Keratinocyte (primary cell): ENCODE measurements around the gene CD40. TPM values are rescaled to one million over a fixed set of nuclear protein-coding genes. Genes with fewer than 3 reads are reported as not detected.

Experiments
- DNase-seq: peaks from one replicate; pipeline ENCODE4 v3.0.0-alpha.2; 2011; ENCODE audit warnings: low read depth, missing footprints, low spot score
- FAIRE-seq: peaks from 2 replicates; lab custom pipeline; 2011; peaks lifted over from hg19 to GRCh38; lab: Jason Lieb, UNC
- H2AFZ ChIP-seq: 2 replicates; pipeline ENCODE4 v1.6.0; 2012; ENCODE audit warnings: low read length, control low read depth, inconsistent platforms; ENCODE audit not compliant: control insufficient read depth
- H3K27ac ChIP-seq: 2 replicates; pipeline ENCODE4 v1.5.1; 2011; ENCODE audit warnings: low read length; ENCODE audit not compliant: control insufficient read depth, insufficient read depth
- H3K27me3 ChIP-seq: 3 replicates; pipeline ENCODE4 v1.6.0; 2011; ENCODE audit warnings: low read length; ENCODE audit not compliant: control insufficient read depth, insufficient read depth; ENCODE audit errors: extremely low read depth
- H3K36me3 ChIP-seq, 2 experiments: 2 replicates in 1 of 2; 3 replicates in 1 of 2; pipeline ENCODE4 v1.5.1; 2011; ENCODE audit warnings: low read length in 2 of 2, mild to moderate bottlenecking in 1 of 2; ENCODE audit not compliant: control insufficient read depth in 2 of 2, insufficient read depth in 2 of 2; ENCODE audit errors: extremely low read depth in 1 of 2
- H3K4me1 ChIP-seq: 3 replicates; pipeline ENCODE4 v1.5.1; 2011; ENCODE audit warnings: low read length; ENCODE audit not compliant: control insufficient read depth, insufficient read depth; ENCODE audit errors: extremely low read depth
- H3K4me2 ChIP-seq: 3 replicates; pipeline ENCODE4 v1.6.0; 2011; ENCODE audit warnings: low read depth, low read length; ENCODE audit not compliant: control insufficient read depth, insufficient read depth; ENCODE audit errors: extremely low read depth
- H3K4me3 ChIP-seq, 3 experiments: fragments of 200-600 bp in 1 of 3; sonication (generic) in 1 of 3; 2 replicates in 2 of 3; 3 replicates in 1 of 3; pipeline ENCODE4 v1.5.1; 2011 to 2016; ENCODE audit warnings: low read length in 3 of 3, mild to moderate bottlenecking in 3 of 3, control low read depth in 2 of 3, inconsistent platforms in 1 of 3, low read depth in 1 of 3, mixed read lengths in 1 of 3, mixed run types in 1 of 3, moderate library complexity in 1 of 3; ENCODE audit not compliant: control insufficient read depth in 2 of 3, insufficient read depth in 2 of 3; ENCODE audit errors: extremely low read depth in 1 of 3
- H3K79me2 ChIP-seq: 2 replicates; pipeline ENCODE4 v1.6.0; 2012; ENCODE audit warnings: low read length; ENCODE audit not compliant: control insufficient read depth, insufficient read depth
- H3K9ac ChIP-seq: 3 replicates; pipeline ENCODE4 v1.6.0; 2011; ENCODE audit warnings: low read length; ENCODE audit not compliant: control insufficient read depth, insufficient read depth; ENCODE audit errors: extremely low read depth
- H3K9me1 ChIP-seq: 3 replicates; pipeline ENCODE4 v1.6.0; 2011; ENCODE audit warnings: low read length; ENCODE audit not compliant: control insufficient read depth, insufficient read depth; ENCODE audit errors: extremely low read depth
- H3K9me3 ChIP-seq: 2 replicates; pipeline ENCODE4 v1.5.1; 2012; ENCODE audit warnings: low read depth, low read length; ENCODE audit not compliant: control insufficient read depth
- H4K20me1 ChIP-seq: 3 replicates; pipeline ENCODE4 v1.6.0; 2011; ENCODE audit warnings: low read length; ENCODE audit not compliant: control insufficient read depth, insufficient read depth; ENCODE audit errors: extremely low read depth
- EZH2 ChIP-seq: IDR thresholded peaks from one replicate; pipeline ENCODE4 v1.6.1; 2012; ENCODE audit warnings: inconsistent platforms, mild to moderate bottlenecking, low read length, moderate library complexity
- dilution Hi-C: fragments of 300-500 bp; cut with MboI; formaldehyde crosslinking; loops from one replicate; pipeline ENCODE4 v1.7.0; 2020; ENCODE audit warnings: low sequenced_read_pairs; ENCODE audit not compliant: extremely low pct_ligation_motif_present
- polyA plus RNA-seq, 5 experiments: library from polyadenylated mRNA; depleted of rRNA in 3 of 5; stranded (reverse) in 3 of 5; stranded (forward) in 1 of 5; unstranded in 1 of 5; fragments of >200 nt; gene quantifications; 1 replicate in 1 of 5; 2 replicates in 3 of 5; 3 replicates in 1 of 5; pipeline versions ENCODE4 v1.2.1 to v1.2.3, GENCODE V29; 2011 to 2012; ENCODE audit warnings: missing spikeins in 2 of 5, low read depth in 1 of 5, low replicate concordance in 1 of 5
- TF ChIP-seq, protein P1 (sequence below), 3 experiments: IDR thresholded peaks in 1 of 3; conservative IDR thresholded peaks in 1 of 3; optimal IDR thresholded peaks in 1 of 3; 2 replicates in 2 of 3; 3 replicates in 1 of 3; pipeline versions ENCODE3 to v1.5.1; 2011; ENCODE audit warnings: low read length in 3 of 3, mild to moderate bottlenecking in 3 of 3, moderate library complexity in 2 of 3, control low read depth in 1 of 3, inconsistent platforms in 1 of 3; ENCODE audit not compliant: insufficient read depth in 2 of 3; ENCODE audit errors: extremely low read depth in 1 of 3

CD40 gene
- polyA plus RNA-seq, 1 donor (not counting 4 experiments of a cell fraction or from before 2014, with no cell fraction given) = 13.4 TPM

DNA sequence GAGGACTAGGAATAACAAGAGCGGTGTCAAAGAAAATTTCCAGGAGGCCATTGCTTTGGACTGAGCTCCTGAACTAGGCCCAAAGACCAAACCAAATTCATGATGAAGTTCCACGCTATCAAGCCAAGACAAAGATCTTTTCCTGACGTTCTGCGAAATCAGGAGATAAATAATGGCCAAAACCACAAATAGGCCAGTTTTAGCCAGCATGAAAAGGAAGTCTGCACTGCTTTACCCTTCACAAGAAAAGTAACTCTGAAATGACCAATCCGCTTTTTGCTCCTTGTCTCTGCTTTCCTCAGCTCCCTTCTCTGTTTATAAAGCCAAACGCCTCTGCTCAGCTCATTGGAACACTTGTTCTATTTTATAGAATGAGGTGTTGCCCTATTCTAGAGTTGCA is 35.0 kb upstream of the CD40 start:
- no peaks in the 10 kb centered on the region for H3K9me1 ChIP-seq
- H3K27ac ChIP-seq = no peak overlapping the region
- H3K36me3 ChIP-seq = peaks cover 5 to 10% of the 10 kb centered on the region in 2 experiments
- dilution Hi-C loops = no loop called here
- H3K4me2 ChIP-seq = no peak overlapping the region
- DNase-seq (no peak), FAIRE-seq (no peak)
- no peak for TF ChIP-seq EZH2
- TF ChIP-seq, protein P1, sequence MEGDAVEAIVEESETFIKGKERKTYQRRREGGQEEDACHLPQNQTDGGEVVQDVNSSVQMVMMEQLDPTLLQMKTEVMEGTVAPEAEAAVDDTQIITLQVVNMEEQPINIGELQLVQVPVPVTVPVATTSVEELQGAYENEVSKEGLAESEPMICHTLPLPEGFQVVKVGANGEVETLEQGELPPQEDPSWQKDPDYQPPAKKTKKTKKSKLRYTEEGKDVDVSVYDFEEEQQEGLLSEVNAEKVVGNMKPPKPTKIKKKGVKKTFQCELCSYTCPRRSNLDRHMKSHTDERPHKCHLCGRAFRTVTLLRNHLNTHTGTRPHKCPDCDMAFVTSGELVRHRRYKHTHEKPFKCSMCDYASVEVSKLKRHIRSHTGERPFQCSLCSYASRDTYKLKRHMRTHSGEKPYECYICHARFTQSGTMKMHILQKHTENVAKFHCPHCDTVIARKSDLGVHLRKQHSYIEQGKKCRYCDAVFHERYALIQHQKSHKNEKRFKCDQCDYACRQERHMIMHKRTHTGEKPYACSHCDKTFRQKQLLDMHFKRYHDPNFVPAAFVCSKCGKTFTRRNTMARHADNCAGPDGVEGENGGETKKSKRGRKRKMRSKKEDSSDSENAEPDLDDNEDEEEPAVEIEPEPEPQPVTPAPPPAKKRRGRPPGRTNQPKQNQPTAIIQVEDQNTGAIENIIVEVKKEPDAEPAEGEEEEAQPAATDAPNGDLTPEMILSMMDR (optimal IDR thresholded peaks at IDR 0.05 in 1 of 3, IDR thresholded peaks at IDR 0.05 in 1 of 3, conservative IDR thresholded peaks at IDR 0.05 in 1 of 3; ENCODE audit: extremely low read depth in 1 of 3, insufficient read depth in 2 of 3, low read length in 3 of 3) = no peak
- no peak overlapping the region for H2AFZ ChIP-seq
- H3K79me2 ChIP-seq = peaks cover 89% of the 10 kb centered on the region
- H3K9me3 ChIP-seq = no peaks in the 10 kb centered on the region
- peaks cover 15% of the 10 kb centered on the region for H3K4me1 ChIP-seq
- H3K9ac ChIP-seq = no peak overlapping the region
- H3K27me3 ChIP-seq = no peaks in the 10 kb centered on the region
- peaks cover 9% of the 10 kb centered on the region for H4K20me1 ChIP-seq
- no peak overlapping the region for H3K4me3 ChIP-seq

DNA sequence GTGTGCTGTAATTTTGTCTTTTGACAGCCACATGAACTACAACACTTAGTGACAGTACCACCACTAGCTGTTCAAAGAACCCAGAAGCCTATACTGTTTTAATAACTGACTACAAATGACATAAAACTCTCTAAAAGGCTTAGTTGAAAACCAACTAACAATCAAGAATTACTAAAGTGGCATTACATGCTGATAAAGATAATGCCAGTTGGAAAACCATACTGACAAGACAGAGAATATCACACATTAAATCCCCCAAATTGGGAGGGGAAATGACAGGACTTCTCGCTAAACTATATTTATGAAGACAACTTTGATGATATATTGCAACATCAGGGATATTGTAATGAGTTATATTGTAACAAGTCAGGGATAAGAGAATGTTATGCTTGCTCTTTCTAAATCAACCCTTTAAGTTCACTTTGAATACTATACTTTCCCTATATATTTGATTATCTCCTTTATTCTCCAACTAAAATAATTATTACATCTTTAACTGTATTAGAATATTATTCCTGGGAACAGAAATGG is 34.5 kb upstream of the CD40 start:
- Histone ChIP-seq H3K27ac (no peak overlapping the region), H3K4me3 (no peak overlapping the region), H3K36me3 (peaks cover 5 to 6% of the 10 kb centered on the region in 2 experiments), H2AFZ (no peak overlapping the region), H4K20me1 (peaks cover 10% of the 10 kb centered on the region), H3K79me2 (peaks cover 92% of the 10 kb centered on the region), H3K4me2 (no peak overlapping the region), H3K9me3 (no peaks in the 10 kb centered on the region), H3K4me1 (peaks cover 19% of the 10 kb centered on the region), H3K27me3 (no peaks in the 10 kb centered on the region), H3K9me1 (no peaks in the 10 kb centered on the region), H3K9ac (no peak overlapping the region)
- FAIRE-seq (no peak), DNase-seq (no peak)
- dilution Hi-C loops = no loop called here
- TF ChIP-seq EZH2 = no peak
- TF ChIP-seq, protein P1 (optimal IDR thresholded peaks at IDR 0.05 in 1 of 3, IDR thresholded peaks at IDR 0.05 in 1 of 3, conservative IDR thresholded peaks at IDR 0.05 in 1 of 3; ENCODE audit: extremely low read depth in 1 of 3, insufficient read depth in 2 of 3, low read length in 3 of 3) = no peak
